Calu3 (cell line): ENCODE results near the gene ILF2. TPM values are rescaled to one million over a fixed set of nuclear protein-coding genes. Genes with fewer than 3 reads are reported as not detected.

Experiments used
- BruUV-seq: library from RNA; stranded (reverse); fragments of 400-500 nt; replicated peaks from 2 replicates; lab custom pipeline; 2021; lab: Mats Ljungman, UMichigan
- CTCF ChIA-PET: fragments of 300-600 bp; sonication (Branson Sonifier 250); formaldehyde crosslinking; loops from one replicate; lab custom pipeline; 2022; ENCODE audit warnings: antibody characterized with exemption; lab: Charles Lee
- DNase-seq: peaks from one replicate; pipeline ENCODE4 v3.0.0; 2022
- H3K27ac Mint-ChIP-seq: one replicate; pipeline ENCODE4 v1.8.0; 2022; ENCODE audit warnings: mixed read lengths; ENCODE audit not compliant: unreplicated experiment
- H3K27me3 Mint-ChIP-seq: one replicate; pipeline ENCODE4 v1.8.0; 2022; ENCODE audit warnings: mixed read lengths; ENCODE audit not compliant: unreplicated experiment
- H3K36me3 Mint-ChIP-seq: one replicate; pipeline ENCODE4 v1.8.0; 2022; ENCODE audit warnings: mild to moderate bottlenecking, moderate library complexity, mixed read lengths; ENCODE audit not compliant: insufficient read depth, unreplicated experiment
- H3K4me1 Mint-ChIP-seq: one replicate; pipeline ENCODE4 v1.8.0; 2022; ENCODE audit warnings: mild to moderate bottlenecking, low read depth, mixed read lengths; ENCODE audit not compliant: unreplicated experiment
- H3K4me3 Mint-ChIP-seq: one replicate; pipeline ENCODE4 v1.8.0; 2022; ENCODE audit warnings: mild to moderate bottlenecking, low read depth, moderate library complexity, mixed read lengths; ENCODE audit not compliant: unreplicated experiment
- H3K9me3 Mint-ChIP-seq: one replicate; pipeline ENCODE4 v1.8.0; 2022; ENCODE audit warnings: low read depth, mixed read lengths; ENCODE audit not compliant: unreplicated experiment
- intact Hi-C: fragments of 100-400 bp; cut with micrococcal nuclease; formaldehyde crosslinking; loops from one replicate; pipeline ENCODE4 v1.10.0; 2022; ENCODE audit not compliant: unreplicated experiment
- total RNA-seq: library from RNA; stranded (reverse); gene quantifications from 2 replicates; pipeline ENCODE4 v1.2.3, GENCODE V29; 2022
- TF ChIP-seq, protein P1 (sequence below): fragments of 200-600 bp; IDR thresholded peaks from one replicate; pipeline ENCODE4 v1.8.0; 2022; ENCODE audit warnings: antibody characterized with exemption; ENCODE audit not compliant: unreplicated experiment

ILF2 gene
- total RNA-seq, 1 experiment from 2014 or later = 292 TPM

DNA sequence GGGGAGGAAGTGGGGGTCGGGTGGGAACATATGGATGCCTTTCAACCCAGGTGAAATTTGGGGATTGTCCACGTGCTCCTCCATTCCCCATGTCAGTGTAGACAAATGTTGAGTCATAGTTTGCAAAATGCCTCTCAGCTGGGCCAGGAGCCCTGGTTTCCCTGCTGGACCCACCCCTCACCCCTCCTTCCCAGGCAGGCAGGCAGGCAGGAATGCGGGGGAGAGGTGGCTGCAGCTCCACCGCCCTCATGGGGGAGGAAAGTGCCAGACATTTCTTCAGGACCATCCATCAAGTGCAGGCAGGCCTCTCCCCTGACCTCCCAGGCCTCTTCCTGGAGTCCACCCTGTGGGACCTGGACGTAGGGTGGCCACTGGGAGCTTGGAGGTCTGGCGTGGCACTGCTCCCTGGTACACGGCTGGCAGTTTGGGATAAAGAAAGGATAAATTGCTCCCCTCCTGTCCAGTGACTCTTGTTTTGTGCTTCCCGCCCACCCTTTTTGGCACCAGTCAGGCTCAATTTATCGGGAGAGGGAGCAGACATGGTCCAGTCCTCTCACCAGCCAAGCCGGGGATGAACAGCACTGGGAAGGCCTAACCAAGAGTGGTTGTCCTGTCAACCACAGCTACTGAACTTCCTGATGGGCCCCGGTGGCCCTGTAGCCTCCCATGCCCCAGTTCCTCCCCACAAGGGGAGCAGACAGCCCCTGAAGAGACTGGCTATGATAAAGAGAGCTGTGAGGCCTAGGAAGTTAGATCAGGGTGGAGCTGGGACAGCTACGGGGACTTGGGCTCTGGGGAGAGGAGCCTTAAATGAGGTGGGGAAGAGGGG lies 26.6 kb upstream of the ILF2 start:
- H3K27ac Mint-ChIP-seq = no peak overlapping the region
- H3K4me1 Mint-ChIP-seq = peaks cover 9% of the 10 kb centered on the region
- H3K9me3 Mint-ChIP-seq = no peaks in the 10 kb centered on the region
- no peaks in the 10 kb centered on the region for H3K36me3 Mint-ChIP-seq
- intact Hi-C loops = no loop called here
- no peak overlapping the region for H3K4me3 Mint-ChIP-seq
- no TSS peak for BruUV-seq
- TF ChIP-seq, protein P1, sequence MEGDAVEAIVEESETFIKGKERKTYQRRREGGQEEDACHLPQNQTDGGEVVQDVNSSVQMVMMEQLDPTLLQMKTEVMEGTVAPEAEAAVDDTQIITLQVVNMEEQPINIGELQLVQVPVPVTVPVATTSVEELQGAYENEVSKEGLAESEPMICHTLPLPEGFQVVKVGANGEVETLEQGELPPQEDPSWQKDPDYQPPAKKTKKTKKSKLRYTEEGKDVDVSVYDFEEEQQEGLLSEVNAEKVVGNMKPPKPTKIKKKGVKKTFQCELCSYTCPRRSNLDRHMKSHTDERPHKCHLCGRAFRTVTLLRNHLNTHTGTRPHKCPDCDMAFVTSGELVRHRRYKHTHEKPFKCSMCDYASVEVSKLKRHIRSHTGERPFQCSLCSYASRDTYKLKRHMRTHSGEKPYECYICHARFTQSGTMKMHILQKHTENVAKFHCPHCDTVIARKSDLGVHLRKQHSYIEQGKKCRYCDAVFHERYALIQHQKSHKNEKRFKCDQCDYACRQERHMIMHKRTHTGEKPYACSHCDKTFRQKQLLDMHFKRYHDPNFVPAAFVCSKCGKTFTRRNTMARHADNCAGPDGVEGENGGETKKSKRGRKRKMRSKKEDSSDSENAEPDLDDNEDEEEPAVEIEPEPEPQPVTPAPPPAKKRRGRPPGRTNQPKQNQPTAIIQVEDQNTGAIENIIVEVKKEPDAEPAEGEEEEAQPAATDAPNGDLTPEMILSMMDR = no peak
- H3K27me3 Mint-ChIP-seq = no peaks in the 10 kb centered on the region
- DNase-seq = no peak
- CTCF ChIA-PET = interaction anchor here (0.7 kb wide), 1 partner anchor 544 kb away, joined by 3 read pairs; no protein-coding TSS in a partner anchor

DNA sequence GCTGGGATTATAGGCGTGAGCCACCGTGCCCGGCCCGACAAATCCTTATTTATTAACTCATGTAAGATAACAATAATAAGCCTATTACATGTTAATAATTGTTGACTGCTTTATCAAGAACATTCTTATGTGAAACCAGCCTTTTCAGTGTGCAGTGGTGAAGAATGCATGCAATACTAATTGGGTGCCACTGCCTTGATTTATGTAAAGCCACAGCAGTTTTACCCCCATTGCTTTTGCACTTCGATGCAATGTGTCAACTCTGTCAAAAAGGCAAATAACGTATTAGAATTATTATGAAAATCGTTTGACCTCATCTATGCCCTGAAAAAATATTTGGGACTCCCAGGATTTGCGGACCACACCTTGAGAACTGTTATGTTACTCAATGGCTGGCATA lies 25.9 kb upstream of the ILF2 start:
- CTCF ChIA-PET = no interaction called here

DNA sequence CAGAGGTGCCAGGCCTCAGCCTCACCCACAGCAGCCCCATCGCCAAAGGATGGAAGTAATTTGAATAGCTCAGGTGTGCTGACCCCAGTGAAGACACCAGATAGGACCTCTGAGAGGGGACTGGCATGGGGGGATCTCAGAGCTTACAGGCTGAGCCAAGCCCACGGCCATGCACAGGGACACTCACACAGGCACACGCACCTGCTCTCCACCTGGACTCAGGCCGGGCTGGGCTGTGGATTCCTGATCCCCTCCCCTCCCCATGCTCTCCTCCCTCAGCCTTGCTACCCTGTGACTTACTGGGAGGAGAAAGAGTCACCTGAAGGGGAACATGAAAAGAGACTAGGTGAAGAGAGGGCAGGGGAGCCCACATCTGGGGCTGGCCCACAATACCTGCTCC lies 22.7 kb upstream of the ILF2 start:
- no peak overlapping the region for H3K27ac Mint-ChIP-seq
- DNase-seq = no peak
- CTCF ChIA-PET = no interaction called here
- TF ChIP-seq, protein P1 = no peak
- no peak overlapping the region for H3K4me3 Mint-ChIP-seq
- H3K27me3 Mint-ChIP-seq = peaks cover 16% of the 10 kb centered on the region
- H3K36me3 Mint-ChIP-seq = no peaks in the 10 kb centered on the region
- H3K9me3 Mint-ChIP-seq = no peaks in the 10 kb centered on the region
- intact Hi-C loops = no loop called here
- no TSS peak for BruUV-seq
- H3K4me1 Mint-ChIP-seq = peaks cover 17% of the 10 kb centered on the region

More for the DNA sequence above, 25.9 kb upstream of the ILF2 start:
- H3K9me3 Mint-ChIP-seq = no peaks in the 10 kb centered on the region
- H3K27ac Mint-ChIP-seq = no peak overlapping the region
- intact Hi-C loops = no loop called here
- peaks cover 12% of the 10 kb centered on the region for H3K4me1 Mint-ChIP-seq
- TF ChIP-seq, protein P1 = no peak
- no peak for DNase-seq
- BruUV-seq = no TSS peak
- no peak overlapping the region for H3K4me3 Mint-ChIP-seq
- H3K36me3 Mint-ChIP-seq = no peaks in the 10 kb centered on the region
- H3K27me3 Mint-ChIP-seq = no peaks in the 10 kb centered on the region

DNA sequence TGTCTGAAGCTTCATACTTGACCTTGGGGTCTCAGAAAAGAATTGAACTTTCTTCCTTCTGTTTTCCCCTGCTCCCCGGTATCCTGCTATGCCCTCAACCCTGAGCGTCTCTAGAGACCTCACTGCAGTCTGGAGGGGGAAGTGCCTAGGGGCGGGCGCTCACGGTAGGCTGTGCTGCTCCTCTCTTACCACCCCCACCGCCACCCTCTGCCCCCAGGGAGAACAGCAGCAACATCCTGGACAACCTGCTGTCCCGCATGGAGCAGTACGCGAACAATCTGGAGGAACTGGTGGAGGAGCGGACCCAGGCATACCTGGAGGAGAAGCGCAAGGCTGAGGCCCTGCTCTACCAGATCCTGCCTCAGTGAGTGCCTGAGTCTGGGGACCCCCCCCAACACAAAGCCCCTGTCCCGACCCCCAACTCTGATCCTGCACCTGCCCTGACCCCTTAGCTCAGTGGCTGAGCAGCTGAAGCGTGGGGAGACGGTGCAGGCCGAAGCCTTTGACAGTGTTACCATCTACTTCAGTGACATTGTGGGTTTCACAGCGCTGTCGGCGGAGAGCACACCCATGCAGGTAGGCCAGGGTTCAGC lies 18.0 kb upstream of the ILF2 start:
- intact Hi-C loops = no loop called here
- H3K4me1 Mint-ChIP-seq = peaks cover 14% of the 10 kb centered on the region
- DNase-seq = no peak
- no peaks in the 10 kb centered on the region for H3K36me3 Mint-ChIP-seq
- CTCF ChIA-PET = no interaction called here
- no peak overlapping the region for H3K27ac Mint-ChIP-seq
- TF ChIP-seq, protein P1 = no peak
- peaks cover 56% of the 10 kb centered on the region for H3K27me3 Mint-ChIP-seq
- no peak overlapping the region for H3K4me3 Mint-ChIP-seq
- no TSS peak for BruUV-seq
- H3K9me3 Mint-ChIP-seq = no peaks in the 10 kb centered on the region
